ENCODE measurements around the gene GPR156.

Gene GPR156

DNA sequence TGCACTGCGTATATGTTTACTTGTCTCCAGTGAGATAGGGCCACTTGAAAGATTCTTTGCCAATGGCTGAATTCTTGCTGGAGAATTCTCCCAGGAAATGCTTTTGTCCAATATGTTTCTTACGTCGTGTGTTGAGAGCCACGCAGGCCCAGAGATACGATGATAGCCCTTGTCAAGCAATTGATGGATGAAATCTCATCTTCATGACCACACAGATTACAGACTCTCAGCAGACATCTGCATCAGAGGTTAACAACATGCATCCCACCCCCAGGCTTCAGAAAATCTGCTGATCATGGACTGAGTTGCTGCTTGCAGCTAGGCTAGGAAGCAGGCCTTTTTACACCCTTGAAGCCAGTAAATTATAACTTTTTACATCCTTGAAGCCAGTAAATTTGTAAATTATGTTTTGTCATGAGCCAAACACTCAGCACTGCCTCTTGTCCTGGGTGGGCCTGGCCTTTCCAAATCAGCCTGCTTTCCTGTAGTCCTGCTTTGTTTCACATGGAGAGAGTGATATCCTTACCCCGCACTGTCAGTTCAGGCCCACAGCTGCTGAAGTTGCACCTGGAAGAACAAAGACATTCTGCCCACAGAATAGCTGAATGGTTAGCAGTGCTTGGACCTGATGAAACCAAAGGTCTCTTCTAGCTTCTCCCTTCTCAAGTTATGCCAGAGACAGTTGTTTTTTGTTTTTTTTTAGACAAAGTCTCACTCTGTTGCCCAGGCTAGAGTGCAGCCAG is 84.4 kb downstream of the GPR156 start:
- CTCF ChIA-PET = no interaction called here
- Histone ChIP-seq H3K9me3 (ENCODE audit: control insufficient read depth, insufficient read depth, low read depth, low read length) (no peaks in the 10 kb centered on the region), H3K4me3 (ENCODE audit: low read depth, low read length) (no peak overlapping the region), H3K4me1 (ENCODE audit: control insufficient read depth, insufficient read depth, low read length) (no peaks in the 10 kb centered on the region), H3K36me3 (ENCODE audit: control insufficient read depth in 2 of 2, insufficient read depth in 1 of 2, low read length in 2 of 2) (no peaks in the 10 kb centered on the region), H3K27ac (ENCODE audit: extremely low read depth, low read depth, low read length) (no peak overlapping the region)
- no peak for TF ChIP-seq SETDB1 (IDR thresholded peaks at IDR 0.05; ENCODE audit: insufficient read length, low read length)
- no peak for TF ChIP-seq RBAK (tag by site-specific recombination; IDR thresholded peaks at IDR 0.05)
- TF ChIP-seq ZNF660 (tag by site-specific recombination; IDR thresholded peaks at IDR 0.05) = no peak
- TF ChIP-seq, protein P1, sequence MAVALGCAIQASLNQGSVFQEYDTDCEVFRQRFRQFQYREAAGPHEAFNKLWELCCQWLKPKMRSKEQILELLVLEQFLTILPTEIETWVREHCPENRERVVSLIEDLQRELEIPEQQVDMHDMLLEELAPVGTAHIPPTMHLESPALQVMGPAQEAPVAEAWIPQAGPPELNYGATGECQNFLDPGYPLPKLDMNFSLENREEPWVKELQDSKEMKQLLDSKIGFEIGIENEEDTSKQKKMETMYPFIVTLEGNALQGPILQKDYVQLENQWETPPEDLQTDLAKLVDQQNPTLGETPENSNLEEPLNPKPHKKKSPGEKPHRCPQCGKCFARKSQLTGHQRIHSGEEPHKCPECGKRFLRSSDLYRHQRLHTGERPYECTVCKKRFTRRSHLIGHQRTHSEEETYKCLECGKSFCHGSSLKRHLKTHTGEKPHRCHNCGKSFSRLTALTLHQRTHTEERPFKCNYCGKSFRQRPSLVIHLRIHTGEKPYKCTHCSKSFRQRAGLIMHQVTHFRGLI (tag by site-specific recombination; IDR thresholded peaks at IDR 0.05) = no peak
- TF ChIP-seq, protein P2, sequence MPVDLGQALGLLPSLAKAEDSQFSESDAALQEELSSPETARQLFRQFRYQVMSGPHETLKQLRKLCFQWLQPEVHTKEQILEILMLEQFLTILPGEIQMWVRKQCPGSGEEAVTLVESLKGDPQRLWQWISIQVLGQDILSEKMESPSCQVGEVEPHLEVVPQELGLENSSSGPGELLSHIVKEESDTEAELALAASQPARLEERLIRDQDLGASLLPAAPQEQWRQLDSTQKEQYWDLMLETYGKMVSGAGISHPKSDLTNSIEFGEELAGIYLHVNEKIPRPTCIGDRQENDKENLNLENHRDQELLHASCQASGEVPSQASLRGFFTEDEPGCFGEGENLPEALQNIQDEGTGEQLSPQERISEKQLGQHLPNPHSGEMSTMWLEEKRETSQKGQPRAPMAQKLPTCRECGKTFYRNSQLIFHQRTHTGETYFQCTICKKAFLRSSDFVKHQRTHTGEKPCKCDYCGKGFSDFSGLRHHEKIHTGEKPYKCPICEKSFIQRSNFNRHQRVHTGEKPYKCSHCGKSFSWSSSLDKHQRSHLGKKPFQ (tag by site-specific recombination; IDR thresholded peaks at IDR 0.05) = no peak
- TF ChIP-seq, protein P3, sequence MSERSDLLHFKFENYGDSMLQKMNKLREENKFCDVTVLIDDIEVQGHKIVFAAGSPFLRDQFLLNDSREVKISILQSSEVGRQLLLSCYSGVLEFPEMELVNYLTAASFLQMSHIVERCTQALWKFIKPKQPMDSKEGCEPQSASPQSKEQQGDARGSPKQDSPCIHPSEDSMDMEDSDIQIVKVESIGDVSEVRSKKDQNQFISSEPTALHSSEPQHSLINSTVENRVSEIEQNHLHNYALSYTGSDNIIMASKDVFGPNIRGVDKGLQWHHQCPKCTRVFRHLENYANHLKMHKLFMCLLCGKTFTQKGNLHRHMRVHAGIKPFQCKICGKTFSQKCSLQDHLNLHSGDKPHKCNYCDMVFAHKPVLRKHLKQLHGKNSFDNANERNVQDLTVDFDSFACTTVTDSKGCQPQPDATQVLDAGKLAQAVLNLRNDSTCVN (tag by site-specific recombination; optimal IDR thresholded peaks at IDR 0.05) = no peak
- no peak for TF ChIP-seq ZNF239 (tag by site-specific recombination; IDR thresholded peaks at IDR 0.05)
- no peak for TF ChIP-seq ZNF791 (tag by site-specific recombination; IDR thresholded peaks at IDR 0.05)
- TF ChIP-seq ZNF112 (tag by site-specific recombination; IDR thresholded peaks at IDR 0.05) = no peak
- no peak for TF ChIP-seq ZNF621 (tag by site-specific recombination; IDR thresholded peaks at IDR 0.05)
- no peak for TF ChIP-seq ZNF777 (tag by site-specific recombination; IDR thresholded peaks at IDR 0.05; ENCODE audit: borderline replicate concordance)
- TF ChIP-seq ZBTB17 (tag by site-specific recombination; IDR thresholded peaks at IDR 0.05) = no peak
- TF ChIP-seq, protein P4, sequence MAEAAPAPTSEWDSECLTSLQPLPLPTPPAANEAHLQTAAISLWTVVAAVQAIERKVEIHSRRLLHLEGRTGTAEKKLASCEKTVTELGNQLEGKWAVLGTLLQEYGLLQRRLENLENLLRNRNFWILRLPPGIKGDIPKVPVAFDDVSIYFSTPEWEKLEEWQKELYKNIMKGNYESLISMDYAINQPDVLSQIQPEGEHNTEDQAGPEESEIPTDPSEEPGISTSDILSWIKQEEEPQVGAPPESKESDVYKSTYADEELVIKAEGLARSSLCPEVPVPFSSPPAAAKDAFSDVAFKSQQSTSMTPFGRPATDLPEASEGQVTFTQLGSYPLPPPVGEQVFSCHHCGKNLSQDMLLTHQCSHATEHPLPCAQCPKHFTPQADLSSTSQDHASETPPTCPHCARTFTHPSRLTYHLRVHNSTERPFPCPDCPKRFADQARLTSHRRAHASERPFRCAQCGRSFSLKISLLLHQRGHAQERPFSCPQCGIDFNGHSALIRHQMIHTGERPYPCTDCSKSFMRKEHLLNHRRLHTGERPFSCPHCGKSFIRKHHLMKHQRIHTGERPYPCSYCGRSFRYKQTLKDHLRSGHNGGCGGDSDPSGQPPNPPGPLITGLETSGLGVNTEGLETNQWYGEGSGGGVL (tag by site-specific recombination; IDR thresholded peaks at IDR 0.05) = no peak
- no peak for TF ChIP-seq ZNF423 (tag by site-specific recombination; IDR thresholded peaks at IDR 0.05)
- TF ChIP-seq ZNF2 (tag by site-specific recombination; IDR thresholded peaks at IDR 0.05) = no peak
- no peak for TF ChIP-seq ZSCAN16 (tag by site-specific recombination; IDR thresholded peaks at IDR 0.05)
- TF ChIP-seq ZNF530 (tag by site-specific recombination; IDR thresholded peaks at IDR 0.05; ENCODE audit: low read depth) = no peak
- POLR2A ChIA-PET = no interaction called here

DNA sequence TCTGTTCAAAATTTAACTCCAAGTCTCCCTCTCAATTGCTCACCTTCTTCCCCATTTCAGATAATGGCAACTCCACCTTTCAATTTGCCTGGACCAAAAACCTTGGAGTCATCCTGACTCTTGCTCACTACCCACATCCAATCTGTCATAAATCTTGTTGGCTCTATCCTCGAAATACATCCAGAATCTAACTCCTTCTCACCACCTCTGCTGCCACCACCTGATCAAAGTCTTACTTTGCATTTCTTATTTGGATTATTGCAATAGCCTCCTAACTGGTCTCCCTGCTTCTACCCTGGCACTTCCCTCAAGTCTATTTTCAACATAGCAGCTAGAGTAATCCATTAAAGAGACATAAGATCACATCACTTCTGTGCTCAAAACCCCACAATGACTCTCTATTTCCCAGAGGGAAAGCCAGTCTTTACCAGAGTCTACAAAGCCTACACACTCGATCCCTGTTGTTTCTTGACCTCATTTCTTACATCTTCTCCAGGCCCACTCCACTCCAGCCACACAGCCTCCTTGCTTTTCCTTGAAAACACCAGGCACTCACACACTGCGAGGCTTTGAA is 86.6 kb downstream of the GPR156 start:
- Histone ChIP-seq H3K4me1 (ENCODE audit: control insufficient read depth, insufficient read depth, low read length) (no peaks in the 10 kb centered on the region), H3K27ac (ENCODE audit: extremely low read depth, low read depth, low read length) (no peak overlapping the region), H3K36me3 (ENCODE audit: control insufficient read depth in 2 of 2, insufficient read depth in 1 of 2, low read length in 2 of 2) (no peaks in the 10 kb centered on the region), H3K9me3 (ENCODE audit: control insufficient read depth, insufficient read depth, low read depth, low read length) (no peaks in the 10 kb centered on the region), H3K4me3 (ENCODE audit: low read depth, low read length) (no peak overlapping the region)
- TF ChIP-seq ZNF350 (tag by site-specific recombination; IDR thresholded peaks at IDR 0.05) (no peak), ZNF654 (tag by site-specific recombination; IDR thresholded peaks at IDR 0.05; ENCODE audit: low read depth) (peak; percentile 51), ZBTB48 (tag by site-specific recombination; IDR thresholded peaks at IDR 0.05) (no peak), MZF1 (tag by site-specific recombination; IDR thresholded peaks at IDR 0.05; ENCODE audit: borderline replicate concordance) (no peak)
- ChIA-PET POLR2A (no interaction called here), CTCF (interaction anchor here (0.7 to 1.2 kb wide), 2 partner anchors 384 to 597 kb away, joined by 3 read pairs; no protein-coding TSS in a partner anchor)
